Adrenal gland (tissue), 5 donors: ENCODE measurements around the gene HOXC9.

Experiments
- CTCF ChIP-seq, 6 experiments: fragments of 450-650 bp in 4 of 6; fragments of 200-600 bp in 2 of 6; sonication (generic) in 1 of 6; IDR thresholded peaks; 1 replicate in 5 of 6; 2 replicates in 1 of 6; pipeline versions ENCODE4 v1.5.1 to v1.8.0; 2016 to 2021; ENCODE audit warnings: antibody characterized with exemption in 6 of 6, mild to moderate bottlenecking in 2 of 6, moderate library complexity in 1 of 6
- POLR2A ChIP-seq, 2 donors: fragments of 450-650 bp; IDR thresholded peaks; one replicate each; pipeline ENCODE4 v1.6.1; 2017; ENCODE audit warnings: antibody characterized with exemption in 2 of 2, mild to moderate bottlenecking in 2 of 2, moderate library complexity in 1 of 2
- donor health status: DM: no; HTN: no; CAD: no.

DNA sequence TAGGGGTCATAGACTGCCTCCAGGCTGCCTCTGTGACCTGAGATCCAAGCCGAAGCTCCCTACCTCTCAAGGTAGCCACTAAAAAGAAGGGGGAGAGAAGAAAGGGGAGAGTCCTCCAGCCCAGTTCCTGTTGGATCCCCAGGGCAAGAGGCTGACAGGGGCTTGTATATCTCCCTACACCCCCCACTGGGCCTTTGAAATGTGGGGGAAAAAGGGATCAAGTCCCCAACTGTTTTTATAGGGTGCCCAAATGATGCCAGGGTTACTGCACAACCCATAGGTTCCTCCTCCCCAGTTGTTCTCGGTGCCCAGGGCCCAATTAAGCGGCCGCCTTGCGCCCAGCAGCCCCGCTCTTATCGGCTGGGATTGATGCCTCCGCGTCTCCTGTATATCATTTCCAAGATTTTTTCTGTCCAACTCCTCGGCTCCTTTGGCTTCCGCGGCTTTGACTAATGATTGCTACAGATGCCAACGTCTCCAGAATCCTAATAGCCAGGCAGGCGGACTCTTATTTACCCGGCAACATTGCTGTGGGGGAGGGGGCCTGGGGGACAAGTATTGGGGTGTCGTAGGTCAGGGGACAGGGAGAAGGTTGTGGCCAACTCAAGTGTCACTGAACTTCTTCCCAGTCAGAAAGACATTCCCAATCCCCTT, 46.0 kb downstream of the HOXC9 start:
- TF ChIP-seq CTCF (IDR thresholded peaks at IDR 0.05) (no peak), POLR2A (IDR thresholded peaks at IDR 0.05) (no peak)
